HepG2 (cell line): ENCODE data around the gene DMXL1. TPM values are rescaled to one million over a fixed set of nuclear protein-coding genes. Genes with fewer than 3 reads are reported as not detected.
A peak's percentile ranks its signal among the peaks of the same experiment; 100 is the strongest.

Source experiments
- ATF1 ChIP-seq: IDR thresholded peaks from 2 replicates; pipeline ENCODE4 v1.6.1; 2016; ENCODE audit warnings: mild to moderate bottlenecking, control low read depth
- CBX2 ChIP-seq, 2 experiments: fragments of 200-600 bp in 1 of 2; sonication (generic); formaldehyde crosslinking in 1 of 2; IDR thresholded peaks; 2 replicates each; pipeline versions ENCODE4 v1.7.0 to v1.8.1; 2018 to 2022; ENCODE audit warnings: low read depth in 2 of 2, low read length in 1 of 2, mild to moderate bottlenecking in 1 of 2, missing genetic modification reagents in 1 of 2
- CERS6 ChIP-seq: sonication (generic); formaldehyde crosslinking; IDR thresholded peaks from 2 replicates; pipeline ENCODE4 v1.5.0; 2020; ENCODE audit warnings: missing genetic modification reagents
- FOXK2 ChIP-seq: fragments of 450-650 bp; IDR thresholded peaks from 2 replicates; pipeline ENCODE4 v1.6.1; 2016
- FOXM1 ChIP-seq: sonication (generic); formaldehyde crosslinking; IDR thresholded peaks from 2 replicates; pipeline ENCODE4 v1.5.0; 2020; ENCODE audit warnings: missing genetic modification reagents
- HHEX ChIP-seq: IDR thresholded peaks from 2 replicates; pipeline ENCODE4 v1.6.1; 2016; ENCODE audit warnings: control low read depth
- HIVEP1 ChIP-seq: sonication (generic); formaldehyde crosslinking; IDR thresholded peaks from 2 replicates; pipeline ENCODE4 v1.4.0; 2020; ENCODE audit warnings: mild to moderate bottlenecking, missing genetic modification reagents
- HNRNPLL ChIP-seq: fragments of 200-400 bp; formaldehyde crosslinking; IDR thresholded peaks from 2 replicates; pipeline ENCODE4 v1.6.1; 2017; ENCODE audit warnings: mild to moderate bottlenecking, low read depth, low read length; ENCODE audit not compliant: poor library complexity, severe bottlenecking
- HNRNPUL1 ChIP-seq: fragments of 200-400 bp; formaldehyde crosslinking; IDR thresholded peaks from 2 replicates; pipeline ENCODE4 v1.6.1; 2017; ENCODE audit warnings: low read depth, mild to moderate bottlenecking, low read length, moderate library complexity
- HOXD1 ChIP-seq: sonication (generic); formaldehyde crosslinking; IDR thresholded peaks from 2 replicates; pipeline ENCODE4 v1.5.0; 2020; ENCODE audit warnings: missing genetic modification reagents
- KAT8 ChIP-seq: IDR thresholded peaks from 2 replicates; pipeline ENCODE4 v1.6.1; 2016; ENCODE audit warnings: missing genetic modification reagents, missing compliant biosample characterization
- NPAS2 ChIP-seq: sonication (generic); formaldehyde crosslinking; IDR thresholded peaks from 2 replicates; pipeline ENCODE4 v1.8.0; 2022; ENCODE audit warnings: mild to moderate bottlenecking, missing genetic modification reagents, borderline replicate concordance
- RAD21 ChIP-seq: fragments of 450-650 bp; formaldehyde crosslinking; IDR thresholded peaks from 2 replicates; pipeline ENCODE4 v1.5.0; 2020; ENCODE audit warnings: mild to moderate bottlenecking
- RARG ChIP-seq: sonication (generic); formaldehyde crosslinking; IDR thresholded peaks from 2 replicates; pipeline ENCODE4 v1.4.0; 2020; ENCODE audit warnings: low read depth, mild to moderate bottlenecking, missing genetic modification reagents
- SALL1 ChIP-seq: sonication (generic); formaldehyde crosslinking; IDR thresholded peaks from 2 replicates; pipeline ENCODE4 v1.8.0; 2022; ENCODE audit warnings: mild to moderate bottlenecking, missing genetic modification reagents
- ZBED4 ChIP-seq: sonication (generic); formaldehyde crosslinking; IDR thresholded peaks from 2 replicates; pipeline ENCODE4 v1.4.0; 2020; ENCODE audit warnings: missing genetic modification reagents, borderline replicate concordance
- ZNF10 ChIP-seq: sonication (generic); formaldehyde crosslinking; IDR thresholded peaks from 2 replicates; pipeline ENCODE4 v1.4.0; 2020; ENCODE audit warnings: mild to moderate bottlenecking, low read depth, missing genetic modification reagents, borderline replicate concordance
- ZNF280D ChIP-seq: sonication (generic); formaldehyde crosslinking; IDR thresholded peaks from 2 replicates; pipeline ENCODE4 v1.5.1; 2020; ENCODE audit warnings: mild to moderate bottlenecking, missing genetic modification reagents
- ZNF30 ChIP-seq: sonication (generic); formaldehyde crosslinking; IDR thresholded peaks from 2 replicates; pipeline ENCODE4 v1.5.0; 2020; ENCODE audit warnings: mild to moderate bottlenecking, missing genetic modification reagents
- ZNF543 ChIP-seq: sonication (generic); formaldehyde crosslinking; IDR thresholded peaks from 2 replicates; pipeline ENCODE4 v1.4.0; 2020; ENCODE audit warnings: mild to moderate bottlenecking, missing genetic modification reagents
- ZNF772 ChIP-seq: sonication (generic); formaldehyde crosslinking; IDR thresholded peaks from 2 replicates; pipeline ENCODE4 v1.5.0; 2020; ENCODE audit warnings: mild to moderate bottlenecking, missing genetic modification reagents
- ZNF781 ChIP-seq: sonication (generic); formaldehyde crosslinking; IDR thresholded peaks from 2 replicates; pipeline ENCODE4 v1.5.1; 2020; ENCODE audit warnings: borderline replicate concordance, mild to moderate bottlenecking, missing genetic modification reagents; ENCODE audit errors: not compliant biosample characterization
- polyA plus RNA-seq, 8 experiments: library from polyadenylated mRNA; depleted of rRNA in 3 of 8; stranded (reverse) in 7 of 8; unstranded in 1 of 8; fragments of >200 nt; fragmentation: Illumina TruSeq in 4 of 8; extraction: Trizol in 4 of 8; gene quantifications; 2 replicates each; pipeline versions ENCODE4 v1.2.1 to v1.2.3, GENCODE V29; 2011 to 2016; ENCODE audit warnings: low read depth in 4 of 8, missing spikeins in 1 of 8, mixed read lengths in 1 of 8; ENCODE audit not compliant: insufficient read depth in 1 of 8
- total RNA-seq, 5 experiments: library from RNA; depleted of rRNA; stranded (reverse); fragments of >200 nt; fragmentation: Illumina TruSeq; extraction: Trizol; gene quantifications; 2 replicates each; pipeline ENCODE4 v1.2.3, GENCODE V29; 2016; ENCODE audit warnings: low read depth in 1 of 5

Gene DMXL1
- total and polyA plus RNA-seq, 2 of the 13 experiments (the other 11 are each of a cell fraction or from before 2014, with no cell fraction given), result 6.9 to 18.6 TPM

- TF ChIP-seq ZNF280D (CRISPR knock-in tag) (no peak), CBX2 (IDR thresholded peaks at IDR 0.05; ENCODE audit: low read depth, low read length) (no peak), CBX2 (CRISPR knock-in tag; IDR thresholded peaks at IDR 0.05; ENCODE audit: low read depth) (no peak), HNRNPUL1 (no peak), ZNF30 (CRISPR knock-in tag) (no peak), ZBED4 (CRISPR knock-in tag) (peak; percentile 35; the same call in 1 of the 2 replicates), HHEX (no peak), SALL1 (peak; percentile 74), ZNF781 (CRISPR knock-in tag) (no peak), ZNF10 (CRISPR knock-in tag) (no peak), HIVEP1 (CRISPR knock-in tag) (peak; percentile 24; the same call in 1 of the 2 replicates), RARG (CRISPR knock-in tag) (no peak), NPAS2 (CRISPR knock-in tag) (no peak), ZNF543 (peak; percentile 74; the same call in 1 of the 2 replicates), KAT8 (CRISPR knock-in tag) (peak; percentile 86), ZNF772 (peak; percentile 64; the same call in 1 of the 2 replicates), HNRNPLL (peak; percentile 80), FOXM1 (CRISPR knock-in tag) (no peak), HOXD1 (peak; percentile 65; the same call in 1 of the 2 replicates), ATF1 (CRISPR knock-in tag) (peak; percentile 77; the same call in 1 of the 2 replicates), RAD21 (peak; percentile 54), CERS6 (no peak), FOXK2 (no peak)
Measured at GRCh38 chr5:119268387-119269060, 197.6 kb downstream of the DMXL1 start (continued).
